Testis (tissue), 2 donors: ENCODE measurements around the gene ATP2B3.

Experiments
- POLR2A ChIP-seq: fragments of 450-650 bp; IDR thresholded peaks from one replicate; pipeline ENCODE4 v1.6.1; 2017; ENCODE audit warnings: antibody characterized with exemption, mild to moderate bottlenecking, moderate library complexity
- TF ChIP-seq, protein P1 (sequence below), 3 experiments: fragments of 450-650 bp in 2 of 3; fragments of 200-600 bp in 1 of 3; sonication (generic) in 1 of 3; IDR thresholded peaks; one replicate each; pipeline ENCODE4 v1.5.1; 2016 to 2019; ENCODE audit warnings: antibody characterized with exemption in 3 of 3, mild to moderate bottlenecking in 2 of 3, moderate library complexity in 1 of 3

DNA sequence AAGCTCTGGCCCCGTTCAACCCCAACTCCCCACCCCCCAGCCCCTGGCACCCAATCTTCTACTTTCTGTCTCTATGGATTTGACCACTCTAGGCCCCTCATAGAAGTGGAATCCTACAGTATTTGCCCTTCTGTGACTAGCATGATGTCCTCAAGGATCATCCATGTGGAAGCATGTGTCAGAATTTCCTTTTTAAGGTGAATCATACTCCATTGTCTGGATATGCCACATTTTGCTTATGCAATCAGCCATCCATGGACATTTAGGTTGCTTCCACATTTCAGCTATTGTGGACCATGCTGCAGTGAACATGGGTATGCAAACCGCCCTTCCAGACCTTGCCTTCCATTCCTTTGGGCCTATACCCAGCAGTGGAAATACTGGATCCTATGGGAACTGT, 66.0 kb downstream of the ATP2B3 start:
- TF ChIP-seq, protein P1, sequence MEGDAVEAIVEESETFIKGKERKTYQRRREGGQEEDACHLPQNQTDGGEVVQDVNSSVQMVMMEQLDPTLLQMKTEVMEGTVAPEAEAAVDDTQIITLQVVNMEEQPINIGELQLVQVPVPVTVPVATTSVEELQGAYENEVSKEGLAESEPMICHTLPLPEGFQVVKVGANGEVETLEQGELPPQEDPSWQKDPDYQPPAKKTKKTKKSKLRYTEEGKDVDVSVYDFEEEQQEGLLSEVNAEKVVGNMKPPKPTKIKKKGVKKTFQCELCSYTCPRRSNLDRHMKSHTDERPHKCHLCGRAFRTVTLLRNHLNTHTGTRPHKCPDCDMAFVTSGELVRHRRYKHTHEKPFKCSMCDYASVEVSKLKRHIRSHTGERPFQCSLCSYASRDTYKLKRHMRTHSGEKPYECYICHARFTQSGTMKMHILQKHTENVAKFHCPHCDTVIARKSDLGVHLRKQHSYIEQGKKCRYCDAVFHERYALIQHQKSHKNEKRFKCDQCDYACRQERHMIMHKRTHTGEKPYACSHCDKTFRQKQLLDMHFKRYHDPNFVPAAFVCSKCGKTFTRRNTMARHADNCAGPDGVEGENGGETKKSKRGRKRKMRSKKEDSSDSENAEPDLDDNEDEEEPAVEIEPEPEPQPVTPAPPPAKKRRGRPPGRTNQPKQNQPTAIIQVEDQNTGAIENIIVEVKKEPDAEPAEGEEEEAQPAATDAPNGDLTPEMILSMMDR (IDR thresholded peaks at IDR 0.05) = no peak
- no peak for TF ChIP-seq POLR2A
